Esophagus muscularis mucosa (tissue), 4 donors: Measurements from ENCODE around the gene POT1. TPM values are rescaled to one million over a fixed set of nuclear protein-coding genes. Genes with fewer than 3 reads are reported as not detected.

ENCODE experiments used
- DNase-seq: peaks from one replicate; pipeline ENCODE4 v3.0.0-alpha.2; 2017; ENCODE audit errors: extremely low spot score
- H3K27ac ChIP-seq, 4 donors: fragments of 200-600 bp; sonication (generic); replicated peaks in 1 of 4; 1 replicate in 3 of 4; 2 replicates in 1 of 4; pipeline ENCODE4 v1.5.1; 2016 to 2019; ENCODE audit warnings: mild to moderate bottlenecking in 1 of 4
- H3K27me3 ChIP-seq, 4 donors: fragments of 200-600 bp; sonication (generic); one replicate each; pipeline versions ENCODE4 v1.5.1 to v1.6.0; 2016 to 2019
- H3K36me3 ChIP-seq, 4 donors: fragments of 200-600 bp; sonication (generic); one replicate each; pipeline ENCODE4 v1.5.1; 2016 to 2019
- H3K4me1 ChIP-seq, 4 donors: fragments of 200-600 bp; sonication (generic); one replicate each; pipeline ENCODE4 v1.5.1; 2016 to 2019
- H3K4me3 ChIP-seq, 4 donors: fragments of 200-600 bp; sonication (generic); 1 replicate in 2 of 4; 2 replicates in 2 of 4; pipeline ENCODE4 v1.5.1; 2016 to 2019; ENCODE audit warnings: mild to moderate bottlenecking in 4 of 4, moderate library complexity in 1 of 4
- H3K9me3 ChIP-seq, 4 donors: fragments of 200-600 bp; sonication (generic); 1 replicate in 3 of 4; 2 replicates in 1 of 4; pipeline ENCODE4 v1.5.1; 2016 to 2019
- CTCF ChIP-seq, 3 experiments: fragments of 200-600 bp in 2 of 3; fragments of 450-650 bp in 1 of 3; sonication (generic) in 2 of 3; IDR thresholded peaks; one replicate each; pipeline ENCODE4 v1.5.1; 2017 to 2019; ENCODE audit warnings: antibody characterized with exemption in 3 of 3, mild to moderate bottlenecking in 2 of 3, moderate library complexity in 1 of 3
- EP300 ChIP-seq: sonication (generic); formaldehyde crosslinking; IDR thresholded peaks from one replicate; pipeline ENCODE4 v1.6.1; 2017; ENCODE audit warnings: antibody characterized with exemption
- POLR2A ChIP-seq: fragments of 450-650 bp; IDR thresholded peaks from one replicate; pipeline ENCODE4 v1.6.1; 2017; ENCODE audit warnings: antibody characterized with exemption, moderate library complexity, mild to moderate bottlenecking, low read depth
- POLR2AphosphoS5 ChIP-seq, 2 donors: sonication (generic); formaldehyde crosslinking; IDR thresholded peaks; one replicate each; pipeline ENCODE4 v1.6.1; 2017; ENCODE audit warnings: antibody characterized with exemption in 2 of 2
- whole genome bisulfite sequencing: methylation state at CpG from one replicate; pipeline ENCODE4 v1.1.5; 2018; 5-methylcytosine and 5-hydroxymethylcytosine counted together
- intact Hi-C: fragments of 100-400 bp; cut with DNase I; formaldehyde crosslinking; loops from one replicate; pipeline ENCODE4 v1.15.1; 2023
- total RNA-seq, 4 donors: library from RNA; depleted of rRNA; stranded (reverse); fragments of >200 nt; gene quantifications; one replicate each; pipeline versions ENCODE4 v1.1.0 to v1.2.1, GENCODE V29; 2016

Gene POT1
- total RNA-seq, 4 donors from 2014 or later, result 19.4 to 31.6 (median 20.5) TPM

GRCh38 chr7:124907490-124907889 lies 22.1 kb downstream of the POT1 start:
- no peak for DNase-seq
- Histone ChIP-seq H3K27ac (no peak overlapping the region), H3K4me1 (no peaks in the 10 kb centered on the region), H3K36me3 (no peaks in the 10 kb centered on the region), H3K9me3 (no peaks in the 10 kb centered on the region), H3K27me3 (no peaks in the 10 kb centered on the region), H3K4me3 (no peak overlapping the region)
- 81% methylated on average over 1 of the region's 1 CpG for WGBS
- intact Hi-C loops, result no loop called here
- TF ChIP-seq CTCF (IDR thresholded peaks at IDR 0.05) (no peak), POLR2A (no peak), EP300 (no peak), POLR2AphosphoS5 (IDR thresholded peaks at IDR 0.05) (no peak)

- 84% methylated on average over 1 of the region's 1 CpG for WGBS
- Histone ChIP-seq H3K9me3 (no peaks in the 10 kb centered on the region), H3K27ac (no peak overlapping the region), H3K27me3 (no peaks in the 10 kb centered on the region), H3K36me3 (peaks cover 0 to 17% (median 8%) of the 10 kb centered on the region in 4 donors), H3K4me3 (no peak overlapping the region), H3K4me1 (no peaks in the 10 kb centered on the region)
- intact Hi-C loops, result no loop called here
- TF ChIP-seq POLR2AphosphoS5 (IDR thresholded peaks at IDR 0.05) (no peak), POLR2A (no peak), CTCF (IDR thresholded peaks at IDR 0.05) (no peak), EP300 (no peak)
- DNase-seq, result no peak
Observed at GRCh38 chr7:124898531-124898930, 31.1 kb downstream of the POT1 start.

GRCh38 chr7:124896001-124896400 lies 33.6 kb downstream of the POT1 start:
- H3K27me3 ChIP-seq, result no peaks in the 10 kb centered on the region
- H3K27ac ChIP-seq, result no peak overlapping the region
- DNase-seq, result no peak
- intact Hi-C loops, result no loop called here
- H3K36me3 ChIP-seq, result peaks cover 0 to 28% (median 14%) of the 10 kb centered on the region in 4 donors
- no peak for TF ChIP-seq CTCF (IDR thresholded peaks at IDR 0.05)
- no peak for TF ChIP-seq POLR2AphosphoS5 (IDR thresholded peaks at IDR 0.05)
- no peak for TF ChIP-seq POLR2A
- TF ChIP-seq EP300, result no peak
- 94% methylated on average over 3 of the region's 3 CpGs for WGBS
- no peak overlapping the region for H3K4me3 ChIP-seq
- H3K9me3 ChIP-seq, result no peaks in the 10 kb centered on the region
- no peaks in the 10 kb centered on the region for H3K4me1 ChIP-seq

- WGBS, result 81% methylated on average over 1 of the region's 1 CpG
- Histone ChIP-seq H3K4me1 (no peaks in the 10 kb centered on the region), H3K4me3 (no peak overlapping the region), H3K36me3 (peaks cover 0 to 46% (median 27%) of the 10 kb centered on the region in 4 donors), H3K9me3 (no peaks in the 10 kb centered on the region), H3K27ac (no peak overlapping the region), H3K27me3 (no peaks in the 10 kb centered on the region)
- TF ChIP-seq EP300 (no peak), POLR2A (no peak), POLR2AphosphoS5 (IDR thresholded peaks at IDR 0.05) (no peak), CTCF (IDR thresholded peaks at IDR 0.05) (no peak)
- intact Hi-C loops, result no loop called here
- DNase-seq, result no peak
Observed at GRCh38 chr7:124893140-124893827, 36.3 kb downstream of the POT1 start.

- Histone ChIP-seq H3K9me3 (no peaks in the 10 kb centered on the region), H3K27ac (no peak overlapping the region), H3K4me3 (no peak overlapping the region), H3K4me1 (no peaks in the 10 kb centered on the region), H3K27me3 (no peaks in the 10 kb centered on the region), H3K36me3 (peaks cover 0 to 37% (median 22%) of the 10 kb centered on the region in 4 donors)
- 94% methylated on average over 3 of the region's 3 CpGs for WGBS
- intact Hi-C loops, result no loop called here
- DNase-seq, result no peak
- TF ChIP-seq CTCF (IDR thresholded peaks at IDR 0.05) (no peak), EP300 (no peak), POLR2A (no peak)
Observed at GRCh38 chr7:124887247-124887646, 42.4 kb downstream of the POT1 start.
